GM12878 (cell line): ENCODE results near the gene CASK. TPM values are rescaled to one million over a fixed set of nuclear protein-coding genes. Genes with fewer than 3 reads are reported as not detected.

Experiments used
- ATAC-seq: fragments of 200-7000 bp; cut with Tn5 transposase; 3 replicates; pipeline ENCODE4 v1.9.1; 2020; ENCODE audit warnings: mild to moderate bottlenecking, moderate library complexity
- BruUV-seq: library from RNA; stranded (reverse); fragments of 400-500 nt; replicated peaks from 2 replicates; lab custom pipeline; 2021; lab: Mats Ljungman, UMichigan
- CTCF ChIA-PET: fragments of 300-600 bp; sonication (Branson Sonifier 250); formaldehyde crosslinking; extraction: SDS; loops from one replicate; lab custom pipeline; 2021; ENCODE audit warnings: inconsistent platforms; lab: Yijun Ruan, JAX
- POLR2A ChIA-PET: fragments of 350-600 bp; formaldehyde crosslinking; extraction: SDS; loops from one replicate; lab custom pipeline; 2021; ENCODE audit warnings: inconsistent platforms; lab: Charles Lee
- RAD21 ChIA-PET: fragments of 300-600 bp; sonication (Branson Sonifier 250); formaldehyde crosslinking; loops from one replicate; lab custom pipeline; 2023; ENCODE audit warnings: antibody characterized with exemption; ENCODE audit not compliant: unreplicated experiment; lab: Charles Lee
- SMC1A ChIA-PET: fragments of 300-600 bp; sonication (Branson Sonifier 250); formaldehyde crosslinking; loops from one replicate; lab custom pipeline; 2023; ENCODE audit not compliant: unreplicated experiment, uncharacterized antibody; lab: Charles Lee
- DNase-seq: peaks from one replicate; pipeline ENCODE4 v3.0.0-alpha.2; 2011; ENCODE audit warnings: low read depth, low spot score
- FAIRE-seq: peaks from 3 replicates; lab custom pipeline; 2011; peaks lifted over from hg19 to GRCh38; lab: Jason Lieb, UNC
- H2AFZ ChIP-seq: 2 replicates; pipeline ENCODE4 v1.6.0; 2011; ENCODE audit warnings: low read depth, low read length, control low read depth; ENCODE audit not compliant: control insufficient read depth
- H3K27ac ChIP-seq: 2 replicates; pipeline ENCODE4 v1.5.1; 2011; ENCODE audit warnings: control low read depth; ENCODE audit not compliant: control insufficient read depth, insufficient read depth
- H3K27me3 ChIP-seq, 2 experiments: replicated peaks in 1 of 2; 2 replicates each; pipeline versions ENCODE4 v1.6.0 to v1.6.1; 2011; ENCODE audit warnings: low read length in 1 of 2; ENCODE audit not compliant: control insufficient read depth in 2 of 2, insufficient read depth in 2 of 2
- H3K36me3 ChIP-seq, 2 experiments: 2 replicates each; pipeline ENCODE4 v1.5.1; 2011; ENCODE audit warnings: low read length in 1 of 2; ENCODE audit not compliant: control insufficient read depth in 2 of 2, insufficient read depth in 2 of 2
- H3K4me1 ChIP-seq: 2 replicates; pipeline ENCODE4 v1.6.1; 2011; ENCODE audit warnings: mild to moderate bottlenecking, low read length, moderate library complexity, mixed read lengths; ENCODE audit not compliant: control insufficient read depth, insufficient read depth
- H3K4me2 ChIP-seq: 2 replicates; pipeline ENCODE4 v1.6.0; 2011; ENCODE audit warnings: control low read depth; ENCODE audit not compliant: control insufficient read depth, insufficient read depth
- H3K4me3 ChIP-seq: fragments of 200-600 bp; sonication (generic); 2 replicates; pipeline ENCODE4 v1.5.1; 2016
- H3K79me2 ChIP-seq: 2 replicates; pipeline ENCODE4 v1.6.0; 2011; ENCODE audit warnings: low read length; ENCODE audit not compliant: control insufficient read depth, insufficient read depth
- H3K9ac ChIP-seq: 2 replicates; pipeline ENCODE4 v1.8.0; 2011; ENCODE audit warnings: low read length, control low read depth, mixed read lengths; ENCODE audit not compliant: control insufficient read depth, insufficient read depth
- H3K9me3 ChIP-seq: replicated peaks from 3 replicates; pipeline ENCODE4 v1.5.1; 2011; ENCODE audit warnings: mild to moderate bottlenecking, low read length; ENCODE audit not compliant: control insufficient read depth, insufficient read depth
- H4K20me1 ChIP-seq: 2 replicates; pipeline ENCODE4 v1.6.0; 2011; ENCODE audit not compliant: control insufficient read depth, insufficient read depth
- GABPA ChIP-seq: IDR thresholded peaks from 2 replicates; pipeline ENCODE4 v1.6.1; 2014; ENCODE audit warnings: antibody characterized with exemption, low read depth, mild to moderate bottlenecking, inconsistent platforms
- POLR2AphosphoS5 ChIP-seq: IDR thresholded peaks from 2 replicates; pipeline ENCODE4 v1.6.1; 2011; ENCODE audit warnings: mild to moderate bottlenecking, low read length, inconsistent platforms
- ZSCAN29 ChIP-seq: fragments of 450-650 bp; IDR thresholded peaks from 2 replicates; pipeline ENCODE4 v1.6.1; 2017; ENCODE audit warnings: mild to moderate bottlenecking, moderate library complexity
- WGBS: methylation state at CpG from one replicate; pipeline ENCODE4 v1.1.6; 2016; ENCODE audit warnings: low lambda C conversion rate; ENCODE audit not compliant: insufficient replicate concordance, insufficient coverage; ENCODE audit errors: missing lambda C conversion rate; 5-methylcytosine and 5-hydroxymethylcytosine counted together
- in situ Hi-C: fragments of 300-500 bp; cut with MboI; formaldehyde crosslinking; loops from 9 replicates; pipeline ENCODE4 v1.14.3; 2018; ENCODE audit warnings: mixed read lengths
- intact Hi-C: fragments of 100-400 bp; cut with micrococcal nuclease; formaldehyde crosslinking; loops from one replicate; pipeline ENCODE4 v1.14.2; 2022; ENCODE audit not compliant: unreplicated experiment
- polyA plus RNA-seq, 11 experiments: library from polyadenylated mRNA; depleted of rRNA in 4 of 11; unstranded in 6 of 11; stranded (reverse) in 5 of 11; fragments of >200 nt; fragmentation: Nextera tagmentation in 4 of 11; fragmentation: Illumina TruSeq in 1 of 11; extraction: Ambion mirVana in 4 of 11; extraction: Trizol in 1 of 11; gene quantifications; 1 replicate in 1 of 11; 2 replicates in 10 of 11; pipeline versions ENCODE4 v1.2.1 to v1.2.3, GENCODE V29; 2011 to 2016; ENCODE audit warnings: inconsistent platforms in 2 of 11, missing spikeins in 2 of 11, low read depth in 1 of 11
- total RNA-seq, 4 experiments: library from RNA; depleted of rRNA in 3 of 4; stranded (reverse); fragments of >200 nt in 3 of 4; fragmentation: Illumina TruSeq in 1 of 4; extraction: Trizol in 1 of 4; gene quantifications; 2 replicates each; pipeline versions ENCODE4 v1.2.1 to v1.2.3, GENCODE V29; 2013 to 2021
- TF ChIP-seq, protein P1 (sequence below): fragments of 450-650 bp; conservative IDR thresholded peaks from 2 replicates; pipeline ENCODE4 v1.6.1; 2017; ENCODE audit warnings: mild to moderate bottlenecking, moderate library complexity

Gene CASK
- total and polyA plus RNA-seq, 10 of the 15 experiments (the other 5 are each of a cell fraction or from before 2014, with no cell fraction given) = 0.60 to 45.9 (median 4.8) TPM

- TF ChIP-seq POLR2AphosphoS5 (no peak), ZSCAN29 (no peak), GABPA (no peak)
- TF ChIP-seq, protein P1, sequence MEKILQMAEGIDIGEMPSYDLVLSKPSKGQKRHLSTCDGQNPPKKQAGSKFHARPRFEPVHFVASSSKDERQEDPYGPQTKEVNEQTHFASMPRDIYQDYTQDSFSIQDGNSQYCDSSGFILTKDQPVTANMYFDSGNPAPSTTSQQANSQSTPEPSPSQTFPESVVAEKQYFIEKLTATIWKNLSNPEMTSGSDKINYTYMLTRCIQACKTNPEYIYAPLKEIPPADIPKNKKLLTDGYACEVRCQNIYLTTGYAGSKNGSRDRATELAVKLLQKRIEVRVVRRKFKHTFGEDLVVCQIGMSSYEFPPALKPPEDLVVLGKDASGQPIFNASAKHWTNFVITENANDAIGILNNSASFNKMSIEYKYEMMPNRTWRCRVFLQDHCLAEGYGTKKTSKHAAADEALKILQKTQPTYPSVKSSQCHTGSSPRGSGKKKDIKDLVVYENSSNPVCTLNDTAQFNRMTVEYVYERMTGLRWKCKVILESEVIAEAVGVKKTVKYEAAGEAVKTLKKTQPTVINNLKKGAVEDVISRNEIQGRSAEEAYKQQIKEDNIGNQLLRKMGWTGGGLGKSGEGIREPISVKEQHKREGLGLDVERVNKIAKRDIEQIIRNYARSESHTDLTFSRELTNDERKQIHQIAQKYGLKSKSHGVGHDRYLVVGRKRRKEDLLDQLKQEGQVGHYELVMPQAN = no peak
- DNase-seq = no peak
- SMC1A ChIA-PET = interaction anchor here (0.7 to 3.8 kb wide), 20 partner anchors 9 to 1757 kb away, joined by 3 to 38 read pairs (median 4); no protein-coding TSS in a partner anchor
- H3K4me2 ChIP-seq = no peak overlapping the region
- H3K4me1 ChIP-seq = no peaks in the 10 kb centered on the region
- no peak for FAIRE-seq
- CTCF ChIA-PET = interaction anchor here (0.6 to 2.5 kb wide), 13 partner anchors 12 to 1759 kb away, joined by 3 to 15 read pairs (median 4); no protein-coding TSS in a partner anchor
- POLR2A ChIA-PET = interaction anchor here (0.6 to 1.2 kb wide), 2 partner anchors 117 to 197 kb away, joined by 3 to 4 read pairs; no protein-coding TSS in a partner anchor
- H3K4me3 ChIP-seq = no peak overlapping the region
- no peaks in the 10 kb centered on the region for H3K27me3 ChIP-seq
- RAD21 ChIA-PET = interaction anchor here (0.5 to 3.6 kb wide), 13 partner anchors 9 to 1758 kb away, joined by 3 to 76 read pairs (median 7); partner anchors contain the start of gene CASK
- WGBS = 40% methylated on average over 6 of the region's 6 CpGs
- peaks cover 1% of the 10 kb centered on the region; the same call in 2 of the 3 replicates for H3K9me3 ChIP-seq
- intact Hi-C loops (loop anchor here (2.0 to 10.0 kb wide), 9 partner anchors 38 to 1953 kb away; no protein-coding TSS in a partner anchor), in situ Hi-C loops (loop anchor here (5.0 to 10.0 kb wide), 2 partner anchors 1145 to 1763 kb away; no protein-coding TSS in a partner anchor)
- no peak overlapping the region for H2AFZ ChIP-seq
- no peaks in the 10 kb centered on the region for H3K36me3 ChIP-seq
- H3K27ac ChIP-seq = no peak overlapping the region
- BruUV-seq = no TSS peak
- H3K79me2 ChIP-seq = no peaks in the 10 kb centered on the region
- no peak for ATAC-seq
- no peak overlapping the region for H3K9ac ChIP-seq
- H4K20me1 ChIP-seq = no peaks in the 10 kb centered on the region
Observed at GRCh38 chrX:41799661-41800060, 123.7 kb downstream of the CASK start.
